ENCODE data around the gene DYNLRB1.

DYNLRB1 gene

DNA sequence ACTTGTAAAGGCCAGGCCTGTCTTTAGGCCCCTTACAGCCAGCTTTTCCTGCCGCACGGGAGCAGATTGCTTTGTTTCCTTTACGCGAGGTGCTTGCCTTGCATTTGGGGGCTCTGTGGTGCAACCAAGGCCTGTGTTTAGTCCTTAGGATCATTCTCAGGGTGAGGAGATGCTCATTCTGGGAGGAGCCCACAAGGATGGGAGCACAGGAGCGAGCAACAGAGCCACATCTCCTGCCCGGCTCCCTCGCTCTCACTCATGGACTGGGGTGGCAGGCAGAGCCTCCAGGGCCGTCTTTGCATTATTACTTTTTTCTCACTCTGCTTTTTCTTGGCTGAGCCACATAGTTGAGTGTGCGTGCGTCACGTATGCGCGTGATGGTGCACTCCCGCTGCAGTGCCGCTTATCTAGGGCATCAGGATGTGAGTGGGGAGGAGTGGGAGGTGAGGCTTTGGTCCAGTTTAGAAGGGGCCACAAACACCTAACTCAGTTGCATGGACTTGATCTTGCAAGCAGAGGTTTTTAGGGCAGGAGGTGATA is 19.1 kb downstream of the DYNLRB1 start:
- ATAC-seq (ENCODE audit: low read depth): no peak
- no peaks in the 10 kb centered on the region for H3K27me3 ChIP-seq (ENCODE audit: insufficient read depth, poor library complexity, severe bottlenecking)
- no peak overlapping the region for H3K4me3 ChIP-seq (ENCODE audit: severe bottlenecking)
- DNase-seq (ENCODE audit: low spot score): peak; percentile 64
- no peaks in the 10 kb centered on the region for H3K9me3 ChIP-seq (ENCODE audit: severe bottlenecking)
- no peaks in the 10 kb centered on the region for H3K4me1 ChIP-seq (ENCODE audit: insufficient read depth, poor library complexity, severe bottlenecking)
- H3K36me3 ChIP-seq (ENCODE audit: low read depth): peaks cover 96% of the 10 kb centered on the region
- no peak overlapping the region for H3K27ac ChIP-seq (ENCODE audit: poor library complexity, severe bottlenecking)
- TF ChIP-seq, protein P1, sequence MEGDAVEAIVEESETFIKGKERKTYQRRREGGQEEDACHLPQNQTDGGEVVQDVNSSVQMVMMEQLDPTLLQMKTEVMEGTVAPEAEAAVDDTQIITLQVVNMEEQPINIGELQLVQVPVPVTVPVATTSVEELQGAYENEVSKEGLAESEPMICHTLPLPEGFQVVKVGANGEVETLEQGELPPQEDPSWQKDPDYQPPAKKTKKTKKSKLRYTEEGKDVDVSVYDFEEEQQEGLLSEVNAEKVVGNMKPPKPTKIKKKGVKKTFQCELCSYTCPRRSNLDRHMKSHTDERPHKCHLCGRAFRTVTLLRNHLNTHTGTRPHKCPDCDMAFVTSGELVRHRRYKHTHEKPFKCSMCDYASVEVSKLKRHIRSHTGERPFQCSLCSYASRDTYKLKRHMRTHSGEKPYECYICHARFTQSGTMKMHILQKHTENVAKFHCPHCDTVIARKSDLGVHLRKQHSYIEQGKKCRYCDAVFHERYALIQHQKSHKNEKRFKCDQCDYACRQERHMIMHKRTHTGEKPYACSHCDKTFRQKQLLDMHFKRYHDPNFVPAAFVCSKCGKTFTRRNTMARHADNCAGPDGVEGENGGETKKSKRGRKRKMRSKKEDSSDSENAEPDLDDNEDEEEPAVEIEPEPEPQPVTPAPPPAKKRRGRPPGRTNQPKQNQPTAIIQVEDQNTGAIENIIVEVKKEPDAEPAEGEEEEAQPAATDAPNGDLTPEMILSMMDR (IDR thresholded peaks at IDR 0.05; ENCODE audit: poor library complexity, severe bottlenecking): no peak

DNA sequence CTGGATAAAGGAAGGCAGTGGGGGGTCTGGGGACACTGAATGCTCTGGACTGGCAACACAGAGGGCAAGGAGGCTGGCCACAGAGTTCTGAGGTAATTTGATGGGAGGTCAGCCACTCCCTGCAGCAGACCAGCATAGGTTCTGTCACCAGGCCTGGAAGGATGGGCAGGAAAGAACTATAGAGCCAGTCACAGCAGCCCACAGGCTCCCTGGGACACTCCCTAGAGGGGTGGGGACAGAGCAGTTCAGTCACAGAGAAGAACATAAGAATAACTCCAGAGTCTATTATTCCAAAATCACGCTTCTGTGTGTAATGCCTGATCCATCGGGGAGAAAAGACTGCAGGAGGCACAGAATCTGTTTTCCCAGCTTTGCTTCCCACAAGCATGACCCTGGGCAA is 19.6 kb downstream of the DYNLRB1 start:
- DNase-seq (ENCODE audit: low spot score) (peak; percentile 65), ATAC-seq (ENCODE audit: low read depth) (no peak)
- no peaks in the 10 kb centered on the region for H3K4me1 ChIP-seq (ENCODE audit: insufficient read depth, poor library complexity, severe bottlenecking)
- no peak overlapping the region for H3K27ac ChIP-seq (ENCODE audit: poor library complexity, severe bottlenecking)
- H3K27me3 ChIP-seq (ENCODE audit: insufficient read depth, poor library complexity, severe bottlenecking): no peaks in the 10 kb centered on the region
- H3K4me3 ChIP-seq (ENCODE audit: severe bottlenecking): no peak overlapping the region
- TF ChIP-seq, protein P1 (IDR thresholded peaks at IDR 0.05; ENCODE audit: poor library complexity, severe bottlenecking): no peak
- no peaks in the 10 kb centered on the region for H3K9me3 ChIP-seq (ENCODE audit: severe bottlenecking)
- peaks cover 96% of the 10 kb centered on the region for H3K36me3 ChIP-seq (ENCODE audit: low read depth)

DNA sequence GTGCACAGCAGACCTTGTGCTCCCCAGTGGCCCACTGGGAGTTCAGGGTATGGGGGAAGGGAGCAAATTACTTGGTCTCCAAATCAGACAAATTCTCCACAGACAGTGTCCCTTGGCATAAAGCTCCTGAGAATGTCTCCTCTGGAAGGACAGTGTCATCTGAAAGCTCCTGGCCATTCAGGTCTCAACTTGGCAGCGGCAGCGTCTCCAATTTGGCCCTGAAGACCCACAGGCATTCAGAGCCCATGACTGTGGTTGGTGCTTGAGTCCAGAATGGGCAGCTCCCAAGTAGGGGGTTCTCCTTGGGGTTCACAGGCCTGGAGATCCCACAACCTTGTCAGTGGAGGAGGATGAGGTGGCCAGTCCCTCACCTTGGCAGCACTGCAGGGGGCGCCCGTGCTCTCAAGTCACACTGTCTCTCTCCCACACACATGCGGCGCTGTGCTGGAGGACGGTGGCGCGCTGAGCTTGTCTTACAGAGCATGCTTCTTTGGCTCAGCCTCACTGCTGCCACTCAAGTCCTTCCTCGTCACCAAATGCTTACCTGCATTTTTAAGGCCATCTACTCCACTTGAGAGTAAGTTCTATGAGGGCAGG is 20.7 kb downstream of the DYNLRB1 start:
- H3K36me3 ChIP-seq (ENCODE audit: low read depth): peaks cover 96% of the 10 kb centered on the region
- H3K27ac ChIP-seq (ENCODE audit: poor library complexity, severe bottlenecking): no peak overlapping the region
- H3K27me3 ChIP-seq (ENCODE audit: insufficient read depth, poor library complexity, severe bottlenecking): no peaks in the 10 kb centered on the region
- TF ChIP-seq, protein P1 (IDR thresholded peaks at IDR 0.05; ENCODE audit: poor library complexity, severe bottlenecking): no peak
- no peak overlapping the region for H3K4me3 ChIP-seq (ENCODE audit: severe bottlenecking)
- DNase-seq (ENCODE audit: low spot score) (peak; percentile 87), ATAC-seq (ENCODE audit: low read depth) (no peak)
- no peaks in the 10 kb centered on the region for H3K4me1 ChIP-seq (ENCODE audit: insufficient read depth, poor library complexity, severe bottlenecking)
- no peaks in the 10 kb centered on the region for H3K9me3 ChIP-seq (ENCODE audit: severe bottlenecking)

DNA sequence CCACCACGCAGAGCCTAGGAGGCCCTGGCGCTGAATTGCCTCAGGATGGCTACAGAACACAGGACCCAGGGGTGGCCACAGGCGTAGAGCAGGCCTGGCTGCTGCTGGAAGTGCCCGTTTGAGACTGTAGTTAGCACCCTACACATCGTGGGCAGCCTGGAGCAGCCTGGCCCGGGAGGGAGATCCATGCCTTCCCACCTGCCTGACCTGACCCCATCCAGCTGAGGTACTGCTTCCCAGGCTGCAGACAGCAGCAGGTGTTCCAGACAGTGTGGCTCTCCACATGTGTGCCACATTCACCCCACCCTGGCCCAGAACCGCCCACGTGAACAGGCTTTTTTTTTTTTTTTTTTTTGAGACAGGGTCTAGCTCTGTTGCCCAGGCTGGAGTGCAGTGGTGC is 21.4 kb downstream of the DYNLRB1 start:
- Histone ChIP-seq H3K4me1 (ENCODE audit: insufficient read depth, poor library complexity, severe bottlenecking) (no peaks in the 10 kb centered on the region), H3K27me3 (ENCODE audit: insufficient read depth, poor library complexity, severe bottlenecking) (no peaks in the 10 kb centered on the region), H3K27ac (ENCODE audit: poor library complexity, severe bottlenecking) (no peak overlapping the region), H3K4me3 (ENCODE audit: severe bottlenecking) (no peak overlapping the region), H3K9me3 (ENCODE audit: severe bottlenecking) (no peaks in the 10 kb centered on the region), H3K36me3 (ENCODE audit: low read depth) (peaks cover 89% of the 10 kb centered on the region)
- peak; percentile 78 for DNase-seq (ENCODE audit: low spot score)
- peak; percentile 9; the same call in 2 of the 3 replicates for ATAC-seq (ENCODE audit: low read depth)
- TF ChIP-seq, protein P1 (IDR thresholded peaks at IDR 0.05; ENCODE audit: poor library complexity, severe bottlenecking): no peak

DNA sequence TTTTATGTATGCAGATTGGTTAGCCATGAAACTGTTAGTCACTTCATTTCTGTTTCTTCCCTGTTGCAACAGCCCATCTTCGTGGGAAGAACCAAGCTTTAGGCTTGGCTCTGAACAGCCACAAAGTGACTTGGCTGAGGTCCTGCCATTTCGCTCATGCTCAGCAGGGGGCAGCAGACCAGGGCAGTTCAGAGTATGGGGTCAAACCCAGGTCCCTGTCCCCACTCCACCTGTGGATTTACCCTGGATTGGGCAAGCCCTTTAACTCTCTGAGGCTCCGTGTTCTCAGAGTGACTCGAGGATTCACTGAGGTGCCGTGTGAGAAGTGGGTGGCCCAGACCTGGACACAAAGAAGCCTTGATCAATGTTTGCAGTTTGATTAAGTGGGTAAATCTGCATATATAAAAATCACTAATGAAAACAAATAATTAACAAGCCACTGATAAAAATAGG is 22.5 kb downstream of the DYNLRB1 start:
- no peaks in the 10 kb centered on the region for H3K27me3 ChIP-seq (ENCODE audit: insufficient read depth, poor library complexity, severe bottlenecking)
- H3K4me3 ChIP-seq (ENCODE audit: severe bottlenecking): no peak overlapping the region
- DNase-seq (ENCODE audit: low spot score): peak; percentile 67
- H3K4me1 ChIP-seq (ENCODE audit: insufficient read depth, poor library complexity, severe bottlenecking): no peaks in the 10 kb centered on the region
- ATAC-seq (ENCODE audit: low read depth): peak; percentile 35; the same call in 2 of the 3 replicates
- H3K27ac ChIP-seq (ENCODE audit: poor library complexity, severe bottlenecking): no peak overlapping the region
- H3K36me3 ChIP-seq (ENCODE audit: low read depth): peaks cover 79% of the 10 kb centered on the region
- TF ChIP-seq, protein P1 (IDR thresholded peaks at IDR 0.05; ENCODE audit: poor library complexity, severe bottlenecking): peak; percentile 97
- H3K9me3 ChIP-seq (ENCODE audit: severe bottlenecking): no peaks in the 10 kb centered on the region

Data from RWPE2 (cell line).